H7 (cell line): ENCODE results near the gene RAB11B. TPM values are rescaled to one million over a fixed set of nuclear protein-coding genes. Genes with fewer than 3 reads are reported as not detected.
"Not testable (repeated sequence)": the region's sequence is repeated elsewhere in the genome, so short reads cannot be mapped to it uniquely, and the experiment has no call there.

Experiments
- DNase-seq: peaks from one replicate; pipeline ENCODE4 v3.0.0; 2012
- H3K27me3 ChIP-seq: 2 replicates; pipeline ENCODE4 v1.6.0; 2011; ENCODE audit warnings: mild to moderate bottlenecking, low read length; ENCODE audit not compliant: control insufficient read depth, insufficient read depth
- H3K36me3 ChIP-seq: replicated peaks from 2 replicates; pipeline ENCODE4 v1.5.1; 2011; ENCODE audit warnings: low read length; ENCODE audit not compliant: control insufficient read depth, insufficient read depth
- H3K4me3 ChIP-seq: 2 replicates; pipeline ENCODE4 v1.5.1; 2011; ENCODE audit warnings: low read depth, mild to moderate bottlenecking, control low read depth, low read length, moderate library complexity; ENCODE audit not compliant: insufficient read depth
- total RNA-seq: library from RNA; depleted of rRNA; stranded (reverse); fragments of >200 nt; shearing (Covaris generic); gene quantifications from 2 replicates; pipeline ENCODE4 v1.2.3, GENCODE V29; 2014

The RAB11B gene
- total RNA-seq, 1 experiment from 2014 or later, result 16.9 TPM

DNA sequence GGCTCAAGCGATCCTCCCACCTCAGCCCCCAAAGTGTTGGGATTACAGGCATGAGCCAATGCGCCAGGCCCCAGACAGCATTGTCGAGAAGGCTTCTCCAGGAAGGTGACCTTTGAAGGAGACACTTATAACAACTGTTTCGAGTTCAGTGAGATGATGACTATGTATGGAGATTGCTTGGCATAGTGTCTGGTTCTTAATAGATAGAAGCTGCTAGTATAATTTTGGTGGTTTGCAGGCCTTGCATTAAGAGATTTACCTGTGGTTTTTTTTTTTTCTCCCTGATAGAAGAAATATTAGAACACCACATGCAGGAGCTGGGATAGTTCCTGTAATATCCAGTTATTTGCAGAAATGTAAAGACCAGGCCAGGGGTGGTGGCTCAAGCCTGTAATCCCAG, 26.6 kb downstream of the RAB11B start:
- DNase-seq, result no peak
- no peak overlapping the region for H3K4me3 ChIP-seq
- no peaks in the 10 kb centered on the region for H3K36me3 ChIP-seq
- H3K27me3 ChIP-seq, result no peaks in the 10 kb centered on the region

DNA sequence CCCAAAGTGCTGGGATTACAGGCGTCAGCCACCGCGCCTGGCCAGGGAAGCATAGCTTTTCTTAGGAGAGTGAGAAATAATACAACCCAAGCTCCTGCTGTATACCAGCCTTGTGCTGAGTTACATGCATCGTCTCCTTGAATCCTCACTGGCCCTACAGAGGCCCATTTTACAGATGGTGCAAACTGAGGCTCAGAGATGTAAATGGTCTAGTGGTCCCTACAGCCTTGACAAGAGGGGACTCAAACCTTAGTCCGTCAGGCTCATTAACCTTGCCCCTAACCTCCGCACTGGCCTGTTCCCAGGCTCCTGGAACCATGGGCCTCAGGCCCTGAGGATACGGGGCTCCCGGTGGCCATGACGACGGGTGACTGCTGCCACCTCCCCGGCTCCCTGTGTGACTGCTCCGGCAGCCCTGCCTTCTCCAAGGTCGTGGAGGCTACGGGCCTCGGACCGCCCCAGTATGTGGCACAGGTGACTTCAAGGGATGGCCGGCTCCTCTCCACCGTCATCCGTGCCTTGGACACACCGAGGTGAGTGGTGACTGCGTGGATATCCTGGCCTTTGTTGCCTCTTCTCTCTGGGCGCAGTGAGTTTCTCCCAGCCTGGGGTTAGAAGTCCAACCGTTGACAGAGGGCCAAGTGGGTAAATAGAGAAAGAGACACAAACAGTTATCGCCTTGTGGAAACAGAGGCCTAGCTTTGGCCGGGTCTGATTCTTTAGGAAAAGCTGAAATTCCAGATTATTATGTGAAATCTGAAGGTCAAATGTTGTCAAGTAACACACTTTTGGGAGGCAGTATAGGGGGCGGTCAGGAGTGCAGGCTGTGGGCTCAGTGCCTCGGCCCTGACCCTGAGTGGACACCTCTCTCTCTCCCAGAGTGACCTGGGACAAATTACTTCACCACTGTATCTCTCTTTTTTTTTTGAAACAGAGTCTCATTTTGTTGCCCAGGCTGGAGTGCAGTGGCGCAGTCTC, 31.6 kb downstream of the RAB11B start:
- H3K27me3 ChIP-seq, result no peaks in the 10 kb centered on the region
- no peaks in the 10 kb centered on the region for H3K36me3 ChIP-seq
- H3K4me3 ChIP-seq, result no peak overlapping the region
- DNase-seq, result peak; percentile 34

DNA sequence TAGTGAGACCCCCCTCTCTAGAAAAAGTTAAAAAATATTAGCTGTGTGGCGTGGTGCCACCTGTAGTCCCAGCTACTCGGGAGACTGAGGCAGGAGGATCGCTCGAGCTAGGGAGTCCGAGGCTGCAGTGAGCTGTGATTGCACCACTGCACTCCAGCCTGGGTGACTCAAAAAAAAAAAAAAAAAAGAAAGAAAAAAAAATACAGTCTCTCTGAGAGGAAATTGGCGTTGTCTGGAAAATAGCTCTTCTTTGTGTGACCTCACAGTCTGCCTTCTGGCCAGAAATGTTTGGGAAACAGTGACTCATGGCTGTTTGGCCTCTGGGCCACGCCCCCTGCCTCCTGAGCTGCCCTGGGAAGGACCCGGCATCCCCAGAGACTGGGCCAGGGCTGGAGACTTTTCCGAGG, 33.7 kb downstream of the RAB11B start:
- Histone ChIP-seq H3K4me3 (no peak overlapping the region), H3K27me3 (no peaks in the 10 kb centered on the region), H3K36me3 (no peaks in the 10 kb centered on the region)
- peak; percentile 70 for DNase-seq

DNA sequence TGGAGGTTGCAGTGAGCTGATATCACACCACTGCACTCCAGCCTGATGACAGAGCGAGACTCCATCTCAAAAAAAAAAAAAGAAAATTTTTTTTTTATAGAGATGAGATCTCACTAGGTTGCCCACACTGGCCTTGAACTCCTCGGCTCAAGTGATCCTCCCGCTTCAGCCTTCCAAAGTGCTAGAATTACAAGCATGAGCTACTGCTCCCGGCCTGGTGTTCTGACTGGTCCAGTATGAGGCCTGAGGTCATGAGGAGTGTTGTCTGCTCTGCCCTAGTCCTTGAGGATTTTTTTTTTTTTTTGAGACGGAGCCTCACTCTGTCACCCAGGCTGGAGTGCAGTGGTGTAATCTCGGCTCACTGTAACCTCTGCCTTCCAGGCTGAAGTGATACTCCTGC, 35.2 kb downstream of the RAB11B start:
- not testable (repeated sequence) for H3K4me3 ChIP-seq, H3K36me3 ChIP-seq, DNase-seq, H3K27me3 ChIP-seq

DNA sequence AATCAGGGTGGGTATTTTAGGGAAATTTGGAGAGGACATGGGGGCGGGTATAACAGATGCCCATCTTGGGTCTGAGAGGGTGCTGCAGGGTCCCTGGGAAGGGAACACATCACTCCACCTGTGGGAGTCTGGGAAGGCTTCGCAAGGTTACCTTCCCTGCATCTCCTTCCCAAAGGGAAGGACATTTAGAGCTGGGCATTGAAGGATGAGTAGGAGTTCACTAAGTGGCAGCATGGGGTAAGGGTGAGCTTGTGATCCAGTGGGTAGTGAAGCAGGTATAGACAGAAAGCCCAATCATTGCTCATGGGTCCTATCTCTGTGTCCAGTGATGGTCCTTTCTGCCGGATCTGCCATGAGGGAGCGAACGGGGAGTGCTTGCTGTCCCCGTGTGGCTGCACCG, 36.1 kb downstream of the RAB11B start:
- no peak for DNase-seq
- Histone ChIP-seq H3K27me3 (no peaks in the 10 kb centered on the region), H3K36me3 (no peaks in the 10 kb centered on the region; the same call in 1 of the 2 replicates), H3K4me3 (no peak overlapping the region)

DNA sequence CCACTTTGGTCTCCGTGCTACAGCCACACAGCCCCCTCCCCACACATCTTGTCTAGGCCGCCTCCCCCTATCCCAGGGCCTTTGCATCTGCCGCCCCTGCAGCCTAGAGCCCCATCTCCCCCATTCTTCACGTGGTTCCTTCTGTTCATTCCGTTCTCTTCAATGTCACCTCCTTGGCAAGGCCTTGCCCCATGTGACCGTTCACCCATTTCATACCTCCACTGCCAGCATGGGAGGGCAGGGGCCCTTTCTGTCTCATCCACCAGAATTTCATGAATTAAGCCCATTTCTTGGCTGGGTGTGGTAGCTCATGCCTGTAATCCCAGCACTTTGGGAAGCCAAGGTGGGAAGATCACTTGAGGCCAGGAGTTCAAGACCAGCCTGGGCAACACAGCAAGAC, 38.9 kb downstream of the RAB11B start:
- no peaks in the 10 kb centered on the region; the same call in 1 of the 2 replicates for H3K36me3 ChIP-seq
- H3K4me3 ChIP-seq, result no peak overlapping the region
- peak; percentile 34 for DNase-seq
- H3K27me3 ChIP-seq, result no peaks in the 10 kb centered on the region

DNA sequence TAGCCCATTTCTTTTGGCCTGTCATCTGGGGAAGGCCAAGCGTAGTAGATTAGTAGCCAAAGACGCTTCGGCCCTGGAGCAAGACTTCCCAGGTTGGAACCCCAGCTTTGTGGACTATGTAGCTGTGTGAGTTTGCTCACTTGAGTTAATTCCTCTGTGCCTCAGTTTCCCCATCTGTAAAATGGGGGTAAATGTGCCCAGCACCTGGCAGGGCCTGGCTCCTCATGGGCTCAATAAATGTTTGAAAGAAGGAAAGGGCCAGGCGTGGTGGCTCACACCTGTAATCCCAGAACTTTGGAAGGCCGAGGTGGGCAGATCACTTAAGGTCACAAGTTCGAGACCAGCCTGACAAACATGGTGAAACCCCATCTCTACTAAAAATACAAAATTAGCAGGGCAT, 39.7 kb downstream of the RAB11B start:
- no peak for DNase-seq
- H3K36me3 ChIP-seq, result no peaks in the 10 kb centered on the region; the same call in 1 of the 2 replicates
- H3K27me3 ChIP-seq, result no peaks in the 10 kb centered on the region
- H3K4me3 ChIP-seq, result no peak overlapping the region

DNA sequence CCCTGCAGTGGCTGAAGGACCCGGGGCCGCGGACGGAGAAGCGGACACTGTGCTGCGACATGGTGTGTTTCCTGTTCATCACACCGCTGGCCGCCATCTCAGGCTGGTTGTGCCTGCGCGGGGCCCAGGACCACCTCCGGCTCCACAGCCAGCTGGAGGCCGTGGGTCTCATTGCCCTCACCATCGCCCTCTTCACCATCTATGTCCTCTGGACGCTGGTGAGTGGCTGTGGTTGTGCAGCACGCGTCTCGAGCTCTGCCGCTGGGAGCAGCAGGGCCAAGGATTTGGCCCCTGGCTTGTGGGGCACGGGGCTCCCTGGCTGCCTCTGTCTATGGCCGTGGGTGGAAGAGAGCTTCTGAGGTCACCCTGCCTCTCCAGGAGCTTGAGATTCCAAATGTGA, 40.5 kb downstream of the RAB11B start:
- H3K27me3 ChIP-seq, result no peaks in the 10 kb centered on the region
- DNase-seq, result peak; percentile 43
- H3K4me3 ChIP-seq, result no peak overlapping the region
- H3K36me3 ChIP-seq, result no peaks in the 10 kb centered on the region; the same call in 1 of the 2 replicates

DNA sequence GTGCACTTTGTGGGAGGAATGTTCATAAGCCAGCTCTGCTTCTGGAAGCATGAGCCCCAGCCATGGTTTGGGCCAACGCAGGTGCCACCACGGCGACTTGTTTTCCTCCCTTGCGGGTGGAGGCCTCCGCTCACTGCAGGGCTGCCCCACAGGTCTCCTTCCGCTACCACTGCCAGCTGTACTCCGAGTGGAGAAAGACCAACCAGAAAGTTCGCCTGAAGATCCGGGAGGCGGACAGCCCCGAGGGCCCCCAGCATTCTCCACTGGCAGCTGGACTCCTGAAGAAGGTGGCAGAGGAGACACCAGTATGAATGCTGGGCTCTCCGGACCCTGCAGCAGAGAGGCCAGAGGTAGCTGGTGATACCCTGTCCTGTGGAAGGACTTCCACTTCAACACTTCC, 48.1 kb downstream of the RAB11B start:
- Histone ChIP-seq H3K4me3 (no peak overlapping the region), H3K27me3 (no peaks in the 10 kb centered on the region), H3K36me3 (no peaks in the 10 kb centered on the region)
- DNase-seq, result no peak

DNA sequence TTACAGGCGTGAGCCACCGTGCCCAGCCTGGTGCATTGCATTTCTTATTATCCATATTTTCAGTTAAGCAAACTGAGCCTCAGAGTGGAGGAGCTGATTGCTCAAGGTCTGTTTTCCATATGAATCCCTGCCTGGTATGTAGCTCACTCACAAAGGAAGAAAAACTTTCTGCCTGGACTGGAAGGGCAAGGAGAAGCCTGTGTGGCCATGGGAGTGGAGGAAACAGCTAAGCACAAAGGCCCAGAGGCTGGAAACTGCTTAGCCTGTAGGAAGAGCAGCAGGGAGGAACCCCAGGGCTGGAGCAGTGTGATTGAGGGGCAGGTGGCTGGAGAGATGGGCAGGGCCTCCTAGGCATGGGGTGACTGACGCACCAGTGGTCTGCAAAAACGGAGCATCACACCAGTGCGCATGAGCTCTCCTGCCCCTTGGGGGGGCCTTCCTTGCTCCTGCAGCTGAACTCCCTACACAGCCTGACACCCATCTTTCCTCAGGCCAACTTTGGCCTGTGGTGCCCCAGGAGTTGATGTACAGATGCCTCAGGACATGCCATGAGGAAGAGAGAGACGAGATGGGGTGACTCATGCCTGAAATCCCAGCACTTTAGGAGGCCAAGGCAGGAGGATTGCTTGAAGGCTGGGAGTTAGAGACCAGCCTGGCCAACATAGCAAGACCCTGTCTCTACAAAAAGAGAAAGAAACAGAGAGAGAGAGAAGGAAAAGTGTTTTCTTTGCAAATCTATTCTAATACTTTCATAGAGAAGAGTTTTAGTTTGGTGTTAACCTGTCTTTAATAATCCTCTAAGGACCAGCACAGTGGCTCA, 51.8 kb downstream of the RAB11B start:
- DNase-seq, result peak; percentile 73
- H3K36me3 ChIP-seq, result peaks cover 6% of the 10 kb centered on the region
- no peak overlapping the region for H3K4me3 ChIP-seq
- no peaks in the 10 kb centered on the region for H3K27me3 ChIP-seq

DNA sequence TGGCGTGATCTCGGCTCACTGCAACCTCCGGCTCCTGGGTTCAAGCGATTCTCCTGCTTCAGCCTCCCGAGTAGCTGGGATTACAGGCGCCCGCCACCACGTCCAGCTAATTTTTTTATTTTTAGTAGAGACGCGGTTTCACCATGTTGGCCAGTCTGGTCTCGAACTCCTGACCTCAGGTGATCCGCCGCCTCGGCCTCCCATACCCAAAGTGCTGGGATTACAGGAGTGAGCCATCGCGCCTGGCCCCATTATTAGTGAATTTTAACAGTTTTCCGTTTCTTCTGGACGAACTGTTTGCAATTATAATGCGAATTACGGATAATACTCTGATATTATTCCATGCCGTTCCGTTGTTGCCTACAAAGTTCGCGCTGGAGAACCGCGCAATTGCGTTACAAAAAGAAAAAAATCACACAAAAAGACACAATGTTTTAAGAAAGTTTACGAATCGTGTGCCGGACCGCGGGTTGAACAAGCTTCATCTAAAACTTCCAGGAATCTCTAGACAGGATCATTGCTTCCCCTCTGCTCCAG, 54.0 kb downstream of the RAB11B start:
- H3K27me3 ChIP-seq, H3K36me3 ChIP-seq, DNase-seq: not testable (repeated sequence)
- peak overlapping the region; percentile 42 for H3K4me3 ChIP-seq

DNA sequence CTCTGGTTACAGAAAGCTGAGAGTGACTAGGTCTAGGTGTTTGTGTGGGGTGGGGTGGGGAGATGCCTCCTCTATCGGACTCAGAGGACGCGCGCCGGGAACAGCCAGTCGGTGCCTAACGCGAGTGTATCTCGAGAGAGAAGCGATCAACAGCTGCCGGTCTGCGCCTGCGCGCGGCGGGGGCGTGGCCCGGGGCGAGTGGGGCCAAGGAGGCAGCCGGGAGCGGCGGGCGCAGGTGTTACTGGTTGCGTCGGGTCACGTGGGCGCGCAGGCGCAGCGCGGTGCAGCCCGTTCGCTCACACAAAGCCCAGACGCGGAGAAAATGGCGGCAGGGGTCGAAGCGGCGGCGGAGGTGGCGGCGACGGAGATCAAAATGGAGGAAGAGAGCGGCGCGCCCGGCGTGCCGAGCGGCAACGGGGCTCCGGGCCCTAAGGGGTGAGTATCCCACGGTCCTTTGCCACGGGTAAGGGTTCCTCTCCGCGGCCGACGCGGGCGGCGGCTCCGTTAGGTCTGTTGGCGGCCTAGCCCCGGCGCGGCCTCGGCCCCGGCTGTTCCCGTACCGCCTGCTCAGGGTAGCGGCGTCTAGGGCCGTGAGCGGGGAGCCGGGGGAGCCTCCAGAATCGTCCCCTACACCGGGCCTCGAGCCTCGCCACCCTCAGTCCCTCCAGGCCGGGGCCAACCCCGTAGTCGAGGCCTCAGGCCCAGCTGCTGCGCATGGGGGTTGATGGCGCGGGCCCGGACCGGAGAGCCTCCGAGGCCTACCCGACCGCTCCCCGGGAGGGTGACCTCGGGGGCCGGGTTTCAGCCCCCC, 54.7 kb downstream of the RAB11B start, which contains the start of gene HNRNPM:
Gene HNRNPM, plus strand, starts transcription at position 299 of the 811 bp plus-strand sequence. Its CDS starts 24 bp downstream, at position 323.
- peak within 1 kb of the TSS; percentile 100 for H3K4me3 ChIP-seq
- peaks cover 6% of the 10 kb centered on the region for H3K36me3 ChIP-seq

DNA sequence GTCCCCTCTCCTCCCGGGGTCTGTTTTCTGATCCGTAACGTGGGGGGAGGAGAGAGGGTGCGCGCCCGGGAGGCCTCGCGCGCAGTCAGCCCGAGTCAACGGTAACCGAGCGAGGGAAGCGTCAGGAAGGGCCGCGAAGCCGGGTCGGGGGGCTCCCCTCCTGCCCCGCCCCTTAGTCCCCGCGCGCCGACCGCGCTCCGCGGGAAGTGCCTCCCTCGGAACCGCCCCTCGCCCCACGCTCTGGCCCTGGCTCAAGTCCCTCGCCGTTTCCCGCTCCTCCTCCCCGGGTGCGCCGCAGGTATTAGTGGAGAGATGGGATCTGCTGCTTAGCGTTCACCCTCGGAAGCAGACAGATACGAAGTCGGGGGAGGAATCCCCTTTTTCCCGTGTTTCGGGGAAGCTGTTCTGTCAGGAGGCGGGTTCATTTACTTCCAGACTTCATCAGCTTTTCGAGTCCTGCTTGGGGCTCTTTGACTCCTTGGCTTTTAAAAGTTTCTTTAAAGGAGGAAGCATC, 55.4 kb downstream of the RAB11B start:
- H3K27me3 ChIP-seq, result no peaks in the 10 kb centered on the region
- H3K36me3 ChIP-seq, result peaks cover 6% of the 10 kb centered on the region
- H3K4me3 ChIP-seq, result peak overlapping the region; percentile 100
- DNase-seq, result peak; percentile 80

More for the DNA sequence above, 54.7 kb downstream of the RAB11B start, which contains the start of gene HNRNPM:
- H3K27me3 ChIP-seq, result no peaks in the 10 kb centered on the region
- DNase-seq, result peak; percentile 100
